ENCODE results near the gene MKRN2.
"Not testable (repeated sequence)": the region's sequence is repeated elsewhere in the genome, so short reads cannot be mapped to it uniquely, and the experiment has no call there.

The MKRN2 gene

GRCh38 chr3:12588039-12589009 is 31.4 kb downstream of the MKRN2 start:
- DNase-seq (ENCODE audit: low read depth): no peak

GRCh38 chr3:12590096-12590495 is 33.2 kb downstream of the MKRN2 start:
- no peak for DNase-seq (ENCODE audit: low read depth)

GRCh38 chr3:12591456-12591855 is 34.6 kb downstream of the MKRN2 start:
- no peak for DNase-seq (ENCODE audit: low read depth)

GRCh38 chr3:12591997-12592715 is 35.3 kb downstream of the MKRN2 start:
- no peak for DNase-seq (ENCODE audit: low read depth)

- no peak for DNase-seq (ENCODE audit: low read depth)
These were observed 36.6 kb downstream of the MKRN2 start for GRCh38 chr3:12593473-12593872.

GRCh38 chr3:12598890-12599289 is 42.0 kb downstream of the MKRN2 start:
- no peak for DNase-seq (ENCODE audit: low read depth)

GRCh38 chr3:12601072-12601471 is 44.2 kb downstream of the MKRN2 start:
- no peak for DNase-seq (ENCODE audit: low read depth)

- no peak for DNase-seq (ENCODE audit: low read depth)
These were observed 47.1 kb downstream of the MKRN2 start for GRCh38 chr3:12603969-12604368.

- DNase-seq (ENCODE audit: low read depth): no peak
These were observed 51.5 kb downstream of the MKRN2 start for GRCh38 chr3:12608376-12608775.

- DNase-seq (ENCODE audit: low read depth): no peak
These were observed 54.2 kb downstream of the MKRN2 start for GRCh38 chr3:12611117-12611516.

GRCh38 chr3:12612514-12613226 is 55.8 kb downstream of the MKRN2 start:
- DNase-seq (ENCODE audit: low read depth): no peak

GRCh38 chr3:12613250-12613649 is 56.4 kb downstream of the MKRN2 start:
- no peak for DNase-seq (ENCODE audit: low read depth)

GRCh38 chr3:12615266-12615665 is 58.4 kb downstream of the MKRN2 start:
- DNase-seq (ENCODE audit: low read depth): no peak

- DNase-seq (ENCODE audit: low read depth): no peak
These were observed 61.5 kb downstream of the MKRN2 start for GRCh38 chr3:12618426-12618825.

- DNase-seq (ENCODE audit: low read depth): no peak
These were observed 63.4 kb downstream of the MKRN2 start for GRCh38 chr3:12620305-12620704.

GRCh38 chr3:12620729-12621128 is 63.8 kb downstream of the MKRN2 start:
- no peak for DNase-seq (ENCODE audit: low read depth)

GRCh38 chr3:12622335-12622734 is 65.4 kb downstream of the MKRN2 start:
- no peak for DNase-seq (ENCODE audit: low read depth)

GRCh38 chr3:12624056-12624455 is 67.2 kb downstream of the MKRN2 start:
- DNase-seq (ENCODE audit: low read depth): no peak

GRCh38 chr3:12624964-12625363 is 68.1 kb downstream of the MKRN2 start:
- not testable (repeated sequence) for DNase-seq (ENCODE audit: low read depth)

- no peak for DNase-seq (ENCODE audit: low read depth)
These were observed 70.5 kb downstream of the MKRN2 start for GRCh38 chr3:12627370-12627769.

GRCh38 chr3:12628813-12629212 is 71.9 kb downstream of the MKRN2 start:
- DNase-seq (ENCODE audit: low read depth): no peak

GRCh38 chr3:12629560-12629959 is 72.7 kb downstream of the MKRN2 start:
- DNase-seq (ENCODE audit: low read depth): peak; percentile 34

- no peak for DNase-seq (ENCODE audit: low read depth)
These were observed 73.4 kb downstream of the MKRN2 start for GRCh38 chr3:12630292-12630691.
